ENCODE data around the gene CDYL2. TPM values are rescaled to one million over a fixed set of nuclear protein-coding genes. Genes with fewer than 3 reads are reported as not detected.

CDYL2 gene
- total and polyA plus RNA-seq, 4 donors, result 0.46 to 12.8 (median 5.2) TPM

DNA sequence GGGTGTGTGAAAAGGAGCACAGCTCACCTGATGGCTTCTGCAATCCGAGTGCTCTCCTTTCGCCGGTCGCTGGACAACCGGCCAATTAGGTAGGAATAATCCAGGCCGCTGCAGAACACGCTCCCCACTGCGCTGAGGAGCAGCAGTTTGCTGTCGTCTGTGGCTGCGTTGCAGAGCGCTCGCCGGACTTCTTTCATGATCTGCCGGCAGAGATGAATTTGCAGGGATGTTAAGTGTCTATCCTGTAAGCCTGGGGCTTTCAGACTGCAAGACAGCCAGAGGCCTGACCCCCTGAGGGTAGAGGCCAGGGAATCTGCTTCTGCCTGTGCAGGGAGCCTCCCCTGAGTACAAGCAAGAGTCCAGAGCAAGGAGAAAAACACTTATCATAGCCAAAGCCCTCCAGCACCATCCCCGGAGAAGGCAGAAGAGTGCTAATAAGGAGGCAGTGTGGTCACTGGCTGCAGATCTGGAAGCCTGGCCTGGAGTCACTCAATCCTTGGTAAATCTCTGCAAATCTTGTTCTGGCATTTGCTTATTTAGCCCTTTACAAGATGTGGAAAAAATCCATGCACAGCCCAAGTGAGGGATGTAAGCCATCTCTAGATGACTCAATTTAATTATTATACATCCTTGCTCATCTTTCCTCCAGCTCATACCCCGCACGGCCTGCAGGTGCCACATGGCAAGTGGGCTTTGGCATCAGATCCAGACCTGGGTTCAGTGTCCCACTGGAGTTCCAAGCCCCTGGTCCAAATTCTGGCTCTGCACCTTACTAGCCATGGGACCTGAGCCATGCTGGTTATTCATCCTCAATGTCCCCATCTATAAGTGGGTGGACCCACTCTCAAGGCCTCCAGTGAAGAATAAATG lies 183.4 kb downstream of the CDYL2 start:
- DNase-seq, result no peak
- intact Hi-C loops (cut with DNase I), result no loop called here

GRCh38 chr16:80619824-80620223 lies 184.6 kb downstream of the CDYL2 start:
- whole genome bisulfite sequencing, 2 donors, result 79 to 84% methylated on average over 4 of the region's 4 CpGs
- intact Hi-C loops (cut with DNase I), result no loop called here

More for the DNA sequence above, 183.4 kb downstream of the CDYL2 start:
- no peak for ATAC-seq (ENCODE audit: low FRiP score)
- H3K36me3 ChIP-seq (ENCODE audit: control insufficient read depth in 1 of 2, insufficient read depth in 2 of 2, low read length in 1 of 2), result no peaks in the 10 kb centered on the region
- no peaks in the 10 kb centered on the region for H3K4me1 ChIP-seq (ENCODE audit: control insufficient read depth in 1 of 2, insufficient read depth in 2 of 2, low read length in 2 of 2)
- no peaks in the 10 kb centered on the region for H3K27me3 ChIP-seq (ENCODE audit: control insufficient read depth in 1 of 2, insufficient read depth in 2 of 2, low read length in 1 of 2)
- H3K27ac ChIP-seq (ENCODE audit: low read depth in 1 of 2, low read length in 2 of 2), result no peak overlapping the region
- WGBS, 2 donors, result 90% methylated on average over 17 of the region's 17 CpGs
- H3K9me3 ChIP-seq (ENCODE audit: control insufficient read depth, low read length), result peaks cover 4% of the 10 kb centered on the region
- no peak overlapping the region for H3K4me3 ChIP-seq (ENCODE audit: low read length in 2 of 2)

GRCh38 chr16:80618862-80619648 lies 185.3 kb downstream of the CDYL2 start:
- ATAC-seq (ENCODE audit: low FRiP score), result no peak
- 92 to 94% methylated on average over 14 of the region's 14 CpGs for WGBS, 2 donors
- H3K27ac ChIP-seq (ENCODE audit: low read depth in 1 of 2, low read length in 2 of 2), result no peak overlapping the region
- no peak overlapping the region for H3K4me3 ChIP-seq (ENCODE audit: low read length in 2 of 2)
- H3K4me1 ChIP-seq (ENCODE audit: control insufficient read depth in 1 of 2, insufficient read depth in 2 of 2, low read length in 2 of 2), result no peaks in the 10 kb centered on the region
- H3K36me3 ChIP-seq (ENCODE audit: control insufficient read depth in 1 of 2, insufficient read depth in 2 of 2, low read length in 1 of 2), result no peaks in the 10 kb centered on the region
- peaks cover 2% of the 10 kb centered on the region for H3K9me3 ChIP-seq (ENCODE audit: control insufficient read depth, low read length)
- no peak for DNase-seq
- intact Hi-C loops (cut with DNase I), result no loop called here
- no peaks in the 10 kb centered on the region for H3K27me3 ChIP-seq (ENCODE audit: control insufficient read depth in 1 of 2, insufficient read depth in 2 of 2, low read length in 1 of 2)

More at GRCh38 chr16:80619824-80620223, 184.6 kb downstream of the CDYL2 start:
- Histone ChIP-seq H3K27ac (ENCODE audit: low read depth in 1 of 2, low read length in 2 of 2) (no peak overlapping the region), H3K9me3 (ENCODE audit: control insufficient read depth, low read length) (peaks cover 2% of the 10 kb centered on the region), H3K4me3 (ENCODE audit: low read length in 2 of 2) (no peak overlapping the region), H3K36me3 (ENCODE audit: control insufficient read depth in 1 of 2, insufficient read depth in 2 of 2, low read length in 1 of 2) (no peaks in the 10 kb centered on the region), H3K4me1 (ENCODE audit: control insufficient read depth in 1 of 2, insufficient read depth in 2 of 2, low read length in 2 of 2) (no peaks in the 10 kb centered on the region), H3K27me3 (ENCODE audit: control insufficient read depth in 1 of 2, insufficient read depth in 2 of 2, low read length in 1 of 2) (no peaks in the 10 kb centered on the region)
- DNase-seq (no peak), ATAC-seq (ENCODE audit: low FRiP score) (no peak)

DNA sequence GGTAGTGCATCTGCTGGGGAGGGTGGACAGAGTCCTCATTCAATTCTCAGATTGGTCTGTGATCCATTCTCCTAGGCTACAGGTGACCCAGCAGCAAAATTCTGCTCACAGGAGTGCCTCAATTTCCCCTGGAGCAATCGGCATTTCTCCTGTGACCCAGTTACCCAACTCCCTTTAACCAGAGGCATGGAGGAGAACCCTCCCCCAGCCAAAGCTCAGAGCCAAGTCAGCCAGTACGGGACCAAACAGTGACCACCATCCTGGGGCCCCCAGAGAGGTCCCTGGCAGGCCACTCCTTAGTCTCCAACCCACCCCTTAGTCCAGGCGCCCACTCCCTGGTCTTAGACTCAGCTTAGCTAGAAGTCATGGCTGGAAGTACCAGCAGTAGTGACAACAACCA lies 188.0 kb downstream of the CDYL2 start:
- no peaks in the 10 kb centered on the region for H3K36me3 ChIP-seq (ENCODE audit: control insufficient read depth in 1 of 2, insufficient read depth in 2 of 2, low read length in 1 of 2)
- no peaks in the 10 kb centered on the region for H3K4me1 ChIP-seq (ENCODE audit: control insufficient read depth in 1 of 2, insufficient read depth in 2 of 2, low read length in 2 of 2)
- ATAC-seq (ENCODE audit: low FRiP score) (no peak), DNase-seq (no peak)
- H3K9me3 ChIP-seq (ENCODE audit: control insufficient read depth, low read length), result no peaks in the 10 kb centered on the region
- no peak overlapping the region for H3K4me3 ChIP-seq (ENCODE audit: low read length in 2 of 2)
- intact Hi-C loops (cut with DNase I), result no loop called here
- 90 to 94% methylated on average over 3 of the region's 3 CpGs for WGBS, 2 donors
- no peak overlapping the region for H3K27ac ChIP-seq (ENCODE audit: low read depth in 1 of 2, low read length in 2 of 2)
- no peaks in the 10 kb centered on the region for H3K27me3 ChIP-seq (ENCODE audit: control insufficient read depth in 1 of 2, insufficient read depth in 2 of 2, low read length in 1 of 2)

- DNase-seq, result no peak
- H3K27ac ChIP-seq (ENCODE audit: low read depth in 1 of 2, low read length in 2 of 2), result no peak overlapping the region
- ATAC-seq (ENCODE audit: low FRiP score), result no peak
- no peaks in the 10 kb centered on the region for H3K27me3 ChIP-seq (ENCODE audit: control insufficient read depth in 1 of 2, insufficient read depth in 2 of 2, low read length in 1 of 2)
- no peaks in the 10 kb centered on the region for H3K4me1 ChIP-seq (ENCODE audit: control insufficient read depth in 1 of 2, insufficient read depth in 2 of 2, low read length in 2 of 2)
- H3K36me3 ChIP-seq (ENCODE audit: control insufficient read depth in 1 of 2, insufficient read depth in 2 of 2, low read length in 1 of 2), result no peaks in the 10 kb centered on the region
- H3K4me3 ChIP-seq (ENCODE audit: low read length in 2 of 2), result no peak overlapping the region
- H3K9me3 ChIP-seq (ENCODE audit: control insufficient read depth, low read length), result no peaks in the 10 kb centered on the region
- WGBS, 2 donors, result 86 to 87% methylated on average over 12 of the region's 12 CpGs
- intact Hi-C loops (cut with DNase I), result no loop called here
Measured at GRCh38 chr16:80615735-80616134, 188.7 kb downstream of the CDYL2 start.

DNA sequence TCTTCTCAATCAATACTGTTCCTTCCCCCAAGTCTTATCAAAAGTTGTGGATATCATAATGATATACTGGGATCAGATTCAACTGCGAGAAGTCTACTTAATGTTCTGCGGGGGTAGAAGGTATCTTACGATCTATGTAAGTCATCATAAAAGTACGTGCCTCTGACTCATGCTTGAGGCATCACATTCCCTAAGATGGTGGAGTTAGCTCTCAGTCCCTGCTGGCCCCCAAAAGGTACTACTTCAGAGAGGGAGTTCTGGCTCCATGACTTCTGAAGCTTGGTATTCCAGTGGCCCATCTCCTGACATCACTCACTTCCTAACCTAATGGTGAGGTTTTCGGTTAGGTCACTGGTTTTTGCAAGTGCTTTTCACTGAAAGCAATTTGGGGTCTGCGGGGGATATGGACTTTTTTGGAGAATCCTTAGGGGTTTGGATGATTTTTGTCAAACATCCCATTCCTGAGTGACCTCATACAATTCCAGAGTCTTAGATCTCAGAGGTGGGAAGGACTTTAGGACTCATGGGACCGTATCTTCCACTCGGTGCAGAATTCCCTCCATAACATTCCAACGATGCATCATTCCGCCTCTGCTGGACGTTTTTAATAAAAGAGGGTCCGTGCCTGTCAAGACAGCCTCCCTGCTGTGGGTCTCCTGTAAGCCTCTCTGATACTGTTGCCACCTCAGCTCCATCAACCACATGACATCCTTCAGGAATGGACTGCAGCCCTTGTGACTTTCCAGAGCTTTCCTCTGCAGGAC lies 189.3 kb downstream of the CDYL2 start:
- Histone ChIP-seq H3K4me1 (ENCODE audit: control insufficient read depth in 1 of 2, insufficient read depth in 2 of 2, low read length in 2 of 2) (no peaks in the 10 kb centered on the region), H3K36me3 (ENCODE audit: control insufficient read depth in 1 of 2, insufficient read depth in 2 of 2, low read length in 1 of 2) (no peaks in the 10 kb centered on the region), H3K4me3 (ENCODE audit: low read length in 2 of 2) (no peak overlapping the region), H3K27ac (ENCODE audit: low read depth in 1 of 2, low read length in 2 of 2) (no peak overlapping the region), H3K27me3 (ENCODE audit: control insufficient read depth in 1 of 2, insufficient read depth in 2 of 2, low read length in 1 of 2) (no peaks in the 10 kb centered on the region), H3K9me3 (ENCODE audit: control insufficient read depth, low read length) (no peaks in the 10 kb centered on the region)
- DNase-seq (no peak), ATAC-seq (ENCODE audit: low FRiP score) (no peak)
- intact Hi-C loops (cut with DNase I), result no loop called here
- 88 to 92% methylated on average over 12 of the region's 12 CpGs for WGBS, 2 donors

- ATAC-seq (ENCODE audit: low FRiP score) (no peak), DNase-seq (no peak)
- H3K27me3 ChIP-seq (ENCODE audit: control insufficient read depth in 1 of 2, insufficient read depth in 2 of 2, low read length in 1 of 2), result no peaks in the 10 kb centered on the region
- no peak overlapping the region for H3K4me3 ChIP-seq (ENCODE audit: low read length in 2 of 2)
- intact Hi-C loops (cut with DNase I), result no loop called here
- H3K36me3 ChIP-seq (ENCODE audit: control insufficient read depth in 1 of 2, insufficient read depth in 2 of 2, low read length in 1 of 2), result peaks cover 0 to 3% of the 10 kb centered on the region in 2 donors
- H3K9me3 ChIP-seq (ENCODE audit: control insufficient read depth, low read length), result no peaks in the 10 kb centered on the region
- no peak overlapping the region for H3K27ac ChIP-seq (ENCODE audit: low read depth in 1 of 2, low read length in 2 of 2)
- 93 to 96% methylated on average over 13 of the region's 13 CpGs for WGBS, 2 donors
- H3K4me1 ChIP-seq (ENCODE audit: control insufficient read depth in 1 of 2, insufficient read depth in 2 of 2, low read length in 2 of 2), result no peaks in the 10 kb centered on the region
Measured at GRCh38 chr16:80612461-80613017, 191.9 kb downstream of the CDYL2 start.

DNA sequence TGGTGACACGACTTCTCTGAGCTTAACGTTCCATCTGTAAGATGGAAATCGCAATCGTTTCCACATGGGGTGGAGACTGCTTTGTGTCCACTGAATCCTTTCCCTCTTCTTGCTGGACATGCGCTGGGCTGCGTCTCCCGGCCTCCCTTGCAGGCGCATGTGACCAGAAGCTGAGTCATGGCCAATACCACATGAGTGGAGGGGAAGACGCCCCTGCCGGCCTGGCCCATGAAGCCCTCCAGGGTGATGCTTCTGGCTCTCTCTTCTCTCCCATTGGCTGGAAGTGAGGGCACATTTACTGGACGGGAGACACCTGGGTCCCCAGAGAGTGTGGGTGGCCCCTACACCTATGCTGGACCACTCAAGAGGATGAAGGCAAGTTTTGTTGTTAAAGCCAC lies 192.5 kb downstream of the CDYL2 start:
- ATAC-seq (ENCODE audit: low FRiP score) (no peak), DNase-seq (no peak)
- WGBS, 2 donors, result 94 to 95% methylated on average over 11 of the region's 11 CpGs
- Histone ChIP-seq H3K9me3 (ENCODE audit: control insufficient read depth, low read length) (no peaks in the 10 kb centered on the region), H3K4me3 (ENCODE audit: low read length in 2 of 2) (no peak overlapping the region), H3K4me1 (ENCODE audit: control insufficient read depth in 1 of 2, insufficient read depth in 2 of 2, low read length in 2 of 2) (no peaks in the 10 kb centered on the region), H3K27ac (ENCODE audit: low read depth in 1 of 2, low read length in 2 of 2) (no peak overlapping the region), H3K27me3 (ENCODE audit: control insufficient read depth in 1 of 2, insufficient read depth in 2 of 2, low read length in 1 of 2) (no peaks in the 10 kb centered on the region), H3K36me3 (ENCODE audit: control insufficient read depth in 1 of 2, insufficient read depth in 2 of 2, low read length in 1 of 2) (peaks cover 0 to 3% of the 10 kb centered on the region in 2 donors)
- intact Hi-C loops (cut with DNase I), result no loop called here

All from aorta (tissue), 5 donors.